Skeletal muscle tissue (tissue), 2 donors: ENCODE data around the gene VPS51. TPM values are rescaled to one million over a fixed set of nuclear protein-coding genes. Genes with fewer than 3 reads are reported as not detected.
A peak's percentile ranks its signal among the peaks of the same experiment; 100 is the strongest.

Experiments
- small RNA-seq: library from RNA; depleted of rRNA; stranded (forward); fragments of <200 nt; gene quantifications from one replicate; pipeline ENCODE3, GENCODE V24; 2014
- total RNA-seq: library from RNA; depleted of rRNA; stranded (reverse); fragments of >200 nt; gene quantifications from one replicate; pipeline ENCODE4 v1.2.3, GENCODE V29; 2014

VPS51 gene
- total RNA-seq, 1 donor from 2014 or later: 166 TPM

Small RNA genes within 50 kb of the gene (small RNA-seq; reads per million reads assigned to genes)
- gene HIGD1AP10 (not detected), gene PDCL2P2 (not detected), gene RNU2-23P (3.5 reads per million, percentile 88 among the genes with 10 or more reads in this experiment)

Other genes starting within 250 kb of the VPS51 start
- gene EHD1, start 217.6 kb upstream of the VPS51 start, total RNA-seq: 28.2 TPM
- gene ATG2A, start 179.0 kb upstream of the VPS51 start, total RNA-seq: 3.1 TPM
- 6.3 TPM for gene PPP2R5B, start 171.5 kb upstream of the VPS51 start, total RNA-seq
- not detected for gene GPHA2, start 160.3 kb upstream of the VPS51 start, total RNA-seq
- gene MAJIN, start 124.1 kb upstream of the VPS51 start, total RNA-seq: not detected
- 0.52 TPM for gene BATF2, start 99.2 kb upstream of the VPS51 start, total RNA-seq
- 53.2 TPM for gene ARL2, start 82.1 kb upstream of the VPS51 start, total RNA-seq
- gene SNX15, start 68.8 kb upstream of the VPS51 start, total RNA-seq: 12.0 TPM
- gene SAC3D1, start 55.0 kb upstream of the VPS51 start, total RNA-seq: 5.2 TPM
- 8.4 TPM for gene NAALADL1, start 37.7 kb upstream of the VPS51 start, total RNA-seq
- gene CDCA5, start 12.2 kb upstream of the VPS51 start, total RNA-seq: 1.0 TPM
- 22.4 TPM for gene ZFPL1, start 12.0 kb upstream of the VPS51 start, total RNA-seq
- 8.4 TPM for gene TM7SF2, start 15.7 kb downstream of the VPS51 start, total RNA-seq
- gene ZNHIT2, start 21.5 kb downstream of the VPS51 start, total RNA-seq: 4.2 TPM
- 292 TPM for gene FAU, start 25.9 kb downstream of the VPS51 start, total RNA-seq
- gene MRPL49, start 26.1 kb downstream of the VPS51 start, total RNA-seq: 21.4 TPM
- 19.8 TPM for gene SYVN1, start 38.3 kb downstream of the VPS51 start, total RNA-seq
- gene SPDYC, start 74.0 kb downstream of the VPS51 start, total RNA-seq: not detected
- 75.2 TPM for gene CAPN1, start 85.7 kb downstream of the VPS51 start, total RNA-seq
- gene POLA2, start 165.7 kb downstream of the VPS51 start, total RNA-seq: 2.1 TPM
- 19.3 TPM for gene CDC42EP2, start 218.7 kb downstream of the VPS51 start, total RNA-seq
- 24.5 TPM for gene DPF2, start 237.6 kb downstream of the VPS51 start, total RNA-seq